GM12878 (cell line): ENCODE measurements around the gene TNRC18. TPM values are rescaled to one million over a fixed set of nuclear protein-coding genes. Genes with fewer than 3 reads are reported as not detected.

Source experiments
- ATAC-seq: fragments of 200-7000 bp; cut with Tn5 transposase; 3 replicates; pipeline ENCODE4 v1.9.1; 2020; ENCODE audit warnings: mild to moderate bottlenecking, moderate library complexity
- BruUV-seq: library from RNA; stranded (reverse); fragments of 400-500 nt; replicated peaks from 2 replicates; lab custom pipeline; 2021; lab: Mats Ljungman, UMichigan
- CTCF ChIA-PET: fragments of 300-600 bp; sonication (Branson Sonifier 250); formaldehyde crosslinking; extraction: SDS; loops from one replicate; lab custom pipeline; 2021; ENCODE audit warnings: inconsistent platforms; lab: Yijun Ruan, JAX
- POLR2A ChIA-PET: fragments of 350-600 bp; formaldehyde crosslinking; extraction: SDS; loops from one replicate; lab custom pipeline; 2021; ENCODE audit warnings: inconsistent platforms; lab: Charles Lee
- RAD21 ChIA-PET: fragments of 300-600 bp; sonication (Branson Sonifier 250); formaldehyde crosslinking; loops from one replicate; lab custom pipeline; 2023; ENCODE audit warnings: antibody characterized with exemption; ENCODE audit not compliant: unreplicated experiment; lab: Charles Lee
- SMC1A ChIA-PET: fragments of 300-600 bp; sonication (Branson Sonifier 250); formaldehyde crosslinking; loops from one replicate; lab custom pipeline; 2023; ENCODE audit not compliant: unreplicated experiment, uncharacterized antibody; lab: Charles Lee
- DNase-seq: peaks from one replicate; pipeline ENCODE4 v3.0.0-alpha.2; 2011; ENCODE audit warnings: low read depth, low spot score
- FAIRE-seq: peaks from 3 replicates; lab custom pipeline; 2011; peaks lifted over from hg19 to GRCh38; lab: Jason Lieb, UNC
- H2AFZ ChIP-seq: 2 replicates; pipeline ENCODE4 v1.6.0; 2011; ENCODE audit warnings: low read depth, low read length, control low read depth; ENCODE audit not compliant: control insufficient read depth
- H3K27ac ChIP-seq: 2 replicates; pipeline ENCODE4 v1.5.1; 2011; ENCODE audit warnings: control low read depth; ENCODE audit not compliant: control insufficient read depth, insufficient read depth
- H3K27me3 ChIP-seq, 2 experiments: replicated peaks in 1 of 2; 2 replicates each; pipeline versions ENCODE4 v1.6.0 to v1.6.1; 2011; ENCODE audit warnings: low read length in 1 of 2; ENCODE audit not compliant: control insufficient read depth in 2 of 2, insufficient read depth in 2 of 2
- H3K36me3 ChIP-seq, 2 experiments: 2 replicates each; pipeline ENCODE4 v1.5.1; 2011; ENCODE audit warnings: low read length in 1 of 2; ENCODE audit not compliant: control insufficient read depth in 2 of 2, insufficient read depth in 2 of 2
- H3K4me1 ChIP-seq: 2 replicates; pipeline ENCODE4 v1.6.1; 2011; ENCODE audit warnings: mild to moderate bottlenecking, low read length, moderate library complexity, mixed read lengths; ENCODE audit not compliant: control insufficient read depth, insufficient read depth
- H3K4me2 ChIP-seq: 2 replicates; pipeline ENCODE4 v1.6.0; 2011; ENCODE audit warnings: control low read depth; ENCODE audit not compliant: control insufficient read depth, insufficient read depth
- H3K4me3 ChIP-seq: fragments of 200-600 bp; sonication (generic); 2 replicates; pipeline ENCODE4 v1.5.1; 2016
- H3K79me2 ChIP-seq: 2 replicates; pipeline ENCODE4 v1.6.0; 2011; ENCODE audit warnings: low read length; ENCODE audit not compliant: control insufficient read depth, insufficient read depth
- H3K9ac ChIP-seq: 2 replicates; pipeline ENCODE4 v1.8.0; 2011; ENCODE audit warnings: low read length, control low read depth, mixed read lengths; ENCODE audit not compliant: control insufficient read depth, insufficient read depth
- H3K9me3 ChIP-seq: replicated peaks from 3 replicates; pipeline ENCODE4 v1.5.1; 2011; ENCODE audit warnings: mild to moderate bottlenecking, low read length; ENCODE audit not compliant: control insufficient read depth, insufficient read depth
- H4K20me1 ChIP-seq: 2 replicates; pipeline ENCODE4 v1.6.0; 2011; ENCODE audit not compliant: control insufficient read depth, insufficient read depth
- BMI1 ChIP-seq: fragments of 450-650 bp; IDR thresholded peaks from 2 replicates; pipeline ENCODE4 v1.6.1; 2016; ENCODE audit warnings: mild to moderate bottlenecking, moderate library complexity, borderline replicate concordance
- CREB1 ChIP-seq: IDR thresholded peaks from 2 replicates; pipeline ENCODE4 v1.6.1; 2012; ENCODE audit warnings: low read depth, mild to moderate bottlenecking, inconsistent platforms
- EP300 ChIP-seq, 2 experiments: fragments of 150-350 bp in 1 of 2; IDR thresholded peaks; 2 replicates each; pipeline ENCODE4 v1.6.1; 2011 to 2012; ENCODE audit warnings: low read depth in 2 of 2, low read length in 2 of 2, borderline replicate concordance in 1 of 2, improper control_type of control experiment in 1 of 2, inconsistent platforms in 1 of 2; ENCODE audit not compliant: control insufficient read depth in 1 of 2
- NR2C1 ChIP-seq: fragments of 450-650 bp; IDR thresholded peaks from 2 replicates; pipeline ENCODE4 v1.6.1; 2017; ENCODE audit warnings: antibody characterized with exemption, mild to moderate bottlenecking, moderate library complexity
- RELA ChIP-seq: fragments of 450-650 bp; IDR thresholded peaks from 2 replicates; pipeline ENCODE4 v1.8.0; 2014; ENCODE audit warnings: borderline replicate concordance; ENCODE audit not compliant: partially characterized antibody
- SIN3A ChIP-seq: IDR thresholded peaks from 2 replicates; pipeline ENCODE4 v1.6.1; 2012; ENCODE audit warnings: low read depth, low read length, improper control_type of control experiment
- SMC3 ChIP-seq: IDR thresholded peaks from 2 replicates; pipeline ENCODE4 v1.6.1; 2011; ENCODE audit warnings: low read length, improper control_type of control experiment, borderline replicate concordance
- TCF3 ChIP-seq: IDR thresholded peaks from 2 replicates; pipeline ENCODE4 v1.6.1; 2012; ENCODE audit warnings: low read depth, mild to moderate bottlenecking, low read length, borderline replicate concordance; ENCODE audit not compliant: insufficient read depth
- YBX1 ChIP-seq: fragments of 450-650 bp; IDR thresholded peaks from 2 replicates; pipeline ENCODE4 v1.6.1; 2016; ENCODE audit warnings: antibody characterized with exemption
- ZNF384 ChIP-seq: IDR thresholded peaks from 2 replicates; pipeline ENCODE4 v1.6.1; 2012; ENCODE audit warnings: low read depth, mild to moderate bottlenecking, low read length, improper control_type of control experiment, borderline replicate concordance
- ZNF592 ChIP-seq: fragments of 450-650 bp; IDR thresholded peaks from 2 replicates; pipeline ENCODE4 v1.6.1; 2017; ENCODE audit warnings: mild to moderate bottlenecking, moderate library complexity
- WGBS: methylation state at CpG from one replicate; pipeline ENCODE4 v1.1.6; 2016; ENCODE audit warnings: low lambda C conversion rate; ENCODE audit not compliant: insufficient replicate concordance, insufficient coverage; ENCODE audit errors: missing lambda C conversion rate; 5-methylcytosine and 5-hydroxymethylcytosine counted together
- in situ Hi-C: fragments of 300-500 bp; cut with MboI; formaldehyde crosslinking; loops from 9 replicates; pipeline ENCODE4 v1.14.3; 2018; ENCODE audit warnings: mixed read lengths
- intact Hi-C: fragments of 100-400 bp; cut with micrococcal nuclease; formaldehyde crosslinking; loops from one replicate; pipeline ENCODE4 v1.14.2; 2022; ENCODE audit not compliant: unreplicated experiment
- polyA plus RNA-seq, 11 experiments: library from polyadenylated mRNA; depleted of rRNA in 4 of 11; unstranded in 6 of 11; stranded (reverse) in 5 of 11; fragments of >200 nt; fragmentation: Nextera tagmentation in 4 of 11; fragmentation: Illumina TruSeq in 1 of 11; extraction: Ambion mirVana in 4 of 11; extraction: Trizol in 1 of 11; gene quantifications; 1 replicate in 1 of 11; 2 replicates in 10 of 11; pipeline versions ENCODE4 v1.2.1 to v1.2.3, GENCODE V29; 2011 to 2016; ENCODE audit warnings: inconsistent platforms in 2 of 11, missing spikeins in 2 of 11, low read depth in 1 of 11
- total RNA-seq, 4 experiments: library from RNA; depleted of rRNA in 3 of 4; stranded (reverse); fragments of >200 nt in 3 of 4; fragmentation: Illumina TruSeq in 1 of 4; extraction: Trizol in 1 of 4; gene quantifications; 2 replicates each; pipeline versions ENCODE4 v1.2.1 to v1.2.3, GENCODE V29; 2013 to 2021

TNRC18 gene
- total and polyA plus RNA-seq, 10 of the 15 experiments (the other 5 are each of a cell fraction or from before 2014, with no cell fraction given): 0.02 to 31.7 (median 5.4) TPM

GRCh38 chr7:5382281-5382892 lies 41.2 kb downstream of the TNRC18 start:
- Histone ChIP-seq H2AFZ (no peak overlapping the region), H4K20me1 (no peaks in the 10 kb centered on the region), H3K4me1 (no peaks in the 10 kb centered on the region), H3K27me3 (no peaks in the 10 kb centered on the region), H3K36me3 (peaks cover under 1 to 3% of the 10 kb centered on the region in 2 experiments), H3K27ac (no peak overlapping the region), H3K9ac (no peak overlapping the region), H3K4me2 (no peak overlapping the region)
- intact Hi-C loops: no loop called here
- RAD21 ChIA-PET: interaction anchor here (0.6 to 1.0 kb wide), 2 partner anchors 142 to 189 kb away, joined by 3 read pairs; no protein-coding TSS in a partner anchor
- WGBS: 83% methylated on average over 14 of the region's 20 CpGs
- FAIRE-seq (no peak), DNase-seq (no peak)
- POLR2A ChIA-PET: interaction anchor here (1.4 kb wide), 1 partner anchor 10 kb away, joined by 3 read pairs; no protein-coding TSS in a partner anchor
- TF ChIP-seq BMI1 (peak; percentile 40; the same call in 1 of the 2 replicates), SMC3 (no peak)
- TF ChIP-seq, all 136 proteins: peak for 1
- no peaks in the 10 kb centered on the region for H3K9me3 ChIP-seq
- BruUV-seq: no TSS peak
- ChIA-PET CTCF (interaction anchor here (0.9 to 3.1 kb wide), 3 partner anchors 16 to 67 kb away, joined by 3 to 9 read pairs (median 4); no protein-coding TSS in a partner anchor), SMC1A (interaction anchor here (1.1 kb wide), 1 partner anchor 14 kb away, joined by 3 read pairs; no protein-coding TSS in a partner anchor)
- in situ Hi-C loops: no loop called here
- no peak overlapping the region for H3K4me3 ChIP-seq
- H3K79me2 ChIP-seq: peaks cover 4% of the 10 kb centered on the region
- peak; percentile 25 for ATAC-seq

- Histone ChIP-seq H2AFZ (no peak overlapping the region), H3K9ac (no peak overlapping the region), H3K27me3 (no peaks in the 10 kb centered on the region), H3K36me3 (peaks cover 3 to 5% of the 10 kb centered on the region in 2 experiments), H3K27ac (no peak overlapping the region), H3K4me1 (no peaks in the 10 kb centered on the region), H3K4me3 (no peak overlapping the region), H3K9me3 (no peaks in the 10 kb centered on the region), H3K79me2 (peaks cover 4% of the 10 kb centered on the region), H3K4me2 (no peak overlapping the region), H4K20me1 (no peaks in the 10 kb centered on the region)
- FAIRE-seq (no peak), ATAC-seq (no peak), DNase-seq (no peak)
- WGBS: 76% methylated on average over 11 of the region's 11 CpGs
- in situ Hi-C loops: no loop called here
- no TSS peak for BruUV-seq
- intact Hi-C loops: no loop called here
- SMC1A ChIA-PET: interaction anchor here (0.5 kb wide), 1 partner anchor 179 kb away, joined by 3 read pairs; no protein-coding TSS in a partner anchor
- RAD21 ChIA-PET: interaction anchor here (1.7 kb wide), 1 partner anchor 69 kb away, joined by 4 read pairs; no protein-coding TSS in a partner anchor
- CTCF ChIA-PET: interaction anchor here (0.9 kb wide), 1 partner anchor 15 kb away, joined by 3 read pairs; no protein-coding TSS in a partner anchor
- POLR2A ChIA-PET: no interaction called here
- TF ChIP-seq NR2C1: no peak
- TF ChIP-seq ZNF384: no peak
- no peak for TF ChIP-seq TCF3
- no peak for TF ChIP-seq RELA
- no peak for TF ChIP-seq YBX1
- TF ChIP-seq EP300 (IDR thresholded peaks at IDR 0.05; ENCODE audit: borderline replicate concordance in 1 of 2, control insufficient read depth in 1 of 2, low read depth in 2 of 2, low read length in 2 of 2): no peak
- TF ChIP-seq SIN3A: no peak
- TF ChIP-seq ZNF592: no peak
- TF ChIP-seq CREB1: no peak
Measured at GRCh38 chr7:5381071-5381772, 42.4 kb downstream of the TNRC18 start.
